IMR-90 (cell line): ENCODE data around the gene IDI2. TPM values are rescaled to one million over a fixed set of nuclear protein-coding genes. Genes with fewer than 3 reads are reported as not detected.

Experiments used
- ATAC-seq: fragments of 200-7000 bp; cut with Tn5 transposase; 2 replicates; pipeline ENCODE4 v1.9.1; 2020; ENCODE audit warnings: low read depth, mild to moderate bottlenecking, moderate library complexity
- BruUV-seq: library from RNA; stranded (reverse); fragments of 400-500 nt; replicated peaks from 2 replicates; lab custom pipeline; 2021; lab: Mats Ljungman, UMichigan
- CTCF ChIA-PET: fragments of 300-600 bp; formaldehyde crosslinking; extraction: SDS; loops from one replicate; lab custom pipeline; 2021; ENCODE audit warnings: antibody characterized with exemption; lab: Yijun Ruan, JAX
- POLR2A ChIA-PET: fragments of 300-600 bp; sonication (Branson Sonifier 250); formaldehyde crosslinking; loops from one replicate; lab custom pipeline; 2022; ENCODE audit warnings: antibody characterized with exemption; ENCODE audit not compliant: unreplicated experiment; lab: Charles Lee
- DNase-seq: peaks from one replicate; pipeline ENCODE4 v3.0.0; 2013
- H2AFZ ChIP-seq: replicated peaks from 2 replicates; pipeline ENCODE3; 2013; ENCODE audit warnings: low read length, mild to moderate bottlenecking; ENCODE audit not compliant: poor library complexity
- H2AK5ac ChIP-seq: 2 replicates; pipeline ENCODE4 v1.6.1; 2013; ENCODE audit warnings: low read depth, low read length, inconsistent platforms
- H2AK9ac ChIP-seq: replicated peaks from 2 replicates; pipeline ENCODE3; 2013; ENCODE audit warnings: mild to moderate bottlenecking, low read depth, low read length, moderate library complexity; ENCODE audit not compliant: poor library complexity
- H2BK120ac ChIP-seq: 2 replicates; pipeline ENCODE4 v1.6.1; 2013; ENCODE audit warnings: low read depth, low read length, inconsistent platforms
- H2BK15ac ChIP-seq: 3 replicates; pipeline ENCODE4 v1.6.1; 2013; ENCODE audit warnings: low read depth, low read length, inconsistent platforms
- H2BK20ac ChIP-seq: 2 replicates; pipeline ENCODE4 v1.6.1; 2013; ENCODE audit warnings: low read depth, mild to moderate bottlenecking, inconsistent platforms, low read length, moderate library complexity
- H2BK5ac ChIP-seq: 2 replicates; pipeline ENCODE4 v1.6.1; 2013; ENCODE audit warnings: mild to moderate bottlenecking, low read depth, low read length, inconsistent platforms; ENCODE audit not compliant: poor library complexity, severe bottlenecking
- H3K14ac ChIP-seq: replicated peaks from 2 replicates; pipeline ENCODE4 v1.6.1; 2013; ENCODE audit warnings: low read depth, low read length, inconsistent platforms
- H3K18ac ChIP-seq: 2 replicates; pipeline ENCODE4 v1.6.1; 2013; ENCODE audit warnings: low read depth, low read length, control low read depth
- H3K23ac ChIP-seq: 2 replicates; pipeline ENCODE4 v1.6.1; 2013; ENCODE audit warnings: low read depth, low read length, inconsistent platforms
- H3K27ac ChIP-seq: 2 replicates; pipeline ENCODE4 v1.5.1; 2013; ENCODE audit warnings: mild to moderate bottlenecking, control low read depth, low read length; ENCODE audit not compliant: insufficient read depth
- H3K27me3 ChIP-seq: 2 replicates; pipeline ENCODE4 v1.6.1; 2013; ENCODE audit warnings: low read length; ENCODE audit not compliant: control insufficient read depth, insufficient read depth
- H3K36me3 ChIP-seq: 2 replicates; pipeline ENCODE4 v1.6.1; 2013; ENCODE audit warnings: low read length, mixed read lengths; ENCODE audit not compliant: control insufficient read depth, insufficient read depth
- H3K4ac ChIP-seq: 2 replicates; pipeline ENCODE4 v1.6.1; 2013; ENCODE audit warnings: low read depth, low read length, inconsistent platforms
- H3K4me1 ChIP-seq: 2 replicates; pipeline ENCODE4 v1.6.1; 2013; ENCODE audit warnings: low read length, mixed read lengths; ENCODE audit not compliant: control insufficient read depth, insufficient read depth
- H3K4me2 ChIP-seq: 2 replicates; pipeline ENCODE4 v1.6.1; 2013; ENCODE audit warnings: low read depth, mild to moderate bottlenecking, control low read depth, low read length, moderate library complexity
- H3K4me3 ChIP-seq: 2 replicates; pipeline ENCODE4 v1.5.1; 2013; ENCODE audit warnings: low read depth, mild to moderate bottlenecking, control low read depth, low read length, moderate library complexity; ENCODE audit not compliant: insufficient read depth
- H3K56ac ChIP-seq: 2 replicates; pipeline ENCODE4 v1.6.1; 2013; ENCODE audit warnings: low read length, inconsistent platforms; ENCODE audit not compliant: insufficient read depth; ENCODE audit errors: extremely low read depth
- H3K79me1 ChIP-seq, 2 experiments: 2 replicates each; pipeline ENCODE4 v1.6.1; 2013; ENCODE audit warnings: low read length in 2 of 2, inconsistent platforms in 1 of 2, low read depth in 1 of 2
- H3K9ac ChIP-seq: 2 replicates; pipeline ENCODE4 v1.6.1; 2013; ENCODE audit warnings: low read depth, low read length, control low read depth
- H3K9me1 ChIP-seq: 2 replicates; pipeline ENCODE4 v1.6.1; 2013; ENCODE audit warnings: low read length, inconsistent platforms; ENCODE audit not compliant: insufficient read depth
- H3K9me3 ChIP-seq: 2 replicates; pipeline ENCODE4 v1.6.1; 2013; ENCODE audit warnings: low read length; ENCODE audit not compliant: control insufficient read depth, insufficient read depth
- H4K20me1 ChIP-seq: 2 replicates; pipeline ENCODE4 v1.6.1; 2013; ENCODE audit warnings: low read length, inconsistent platforms; ENCODE audit not compliant: insufficient read depth
- H4K5ac ChIP-seq: 2 replicates; pipeline ENCODE4 v1.6.1; 2013; ENCODE audit warnings: mild to moderate bottlenecking, low read depth, low read length, control low read depth
- H4K8ac ChIP-seq, 2 experiments: 2 replicates each; pipeline ENCODE4 v1.6.1; 2013; ENCODE audit warnings: low read depth in 2 of 2, low read length in 2 of 2, control low read depth in 1 of 2, inconsistent platforms in 1 of 2
- H4K91ac ChIP-seq: 2 replicates; pipeline ENCODE4 v1.6.1; 2013; ENCODE audit warnings: low read depth, low read length, inconsistent platforms; ENCODE audit not compliant: insufficient read depth
- BHLHE40 ChIP-seq: fragments of 150-350 bp; IDR thresholded peaks from 2 replicates; pipeline ENCODE4 v1.6.1; 2016; ENCODE audit warnings: mild to moderate bottlenecking, low read depth, low read length
- CTCF ChIP-seq: conservative IDR thresholded peaks from 2 replicates; pipeline ENCODE4 v1.5.1; 2012; ENCODE audit warnings: mild to moderate bottlenecking, low read depth, low read length, improper control_type of control experiment
- ELK1 ChIP-seq: fragments of 150-350 bp; IDR thresholded peaks from 2 replicates; pipeline ENCODE4 v1.6.1; 2016; ENCODE audit warnings: low read depth, mild to moderate bottlenecking, low read length, moderate library complexity, borderline replicate concordance
- MAFK ChIP-seq: IDR thresholded peaks from 2 replicates; pipeline ENCODE4 v1.6.1; 2012; ENCODE audit warnings: low read depth, low read length, improper control_type of control experiment
- MAZ ChIP-seq: IDR thresholded peaks from 2 replicates; pipeline ENCODE4 v1.6.1; 2012; ENCODE audit warnings: low read depth, mild to moderate bottlenecking, low read length, improper control_type of control experiment, moderate library complexity, borderline replicate concordance
- NFE2L2 ChIP-seq: fragments of 150-350 bp; IDR thresholded peaks from 2 replicates; pipeline ENCODE4 v1.6.1; 2016; ENCODE audit warnings: low read depth, mild to moderate bottlenecking, low read length
- POLR2A ChIP-seq: IDR thresholded peaks from 2 replicates; pipeline ENCODE4 v1.6.1; 2012; ENCODE audit warnings: mild to moderate bottlenecking, low read depth, low read length
- RAD21 ChIP-seq: IDR thresholded peaks from 2 replicates; pipeline ENCODE4 v1.6.1; 2012; ENCODE audit warnings: low read length, improper control_type of control experiment
- RCOR1 ChIP-seq: IDR thresholded peaks from 2 replicates; pipeline ENCODE4 v1.6.1; 2012; ENCODE audit warnings: mild to moderate bottlenecking, low read length, improper control_type of control experiment; ENCODE audit not compliant: insufficient replicate concordance
- RFX5 ChIP-seq: IDR thresholded peaks from 2 replicates; pipeline ENCODE4 v1.8.0; 2012; ENCODE audit warnings: low read depth, mild to moderate bottlenecking, low read length, moderate library complexity
- SMC3 ChIP-seq: fragments of 150-350 bp; IDR thresholded peaks from 2 replicates; pipeline ENCODE4 v1.6.1; 2016; ENCODE audit warnings: low read depth, mild to moderate bottlenecking, antibody characterized with exemption, low read length, moderate library complexity
- USF2 ChIP-seq: fragments of 150-350 bp; IDR thresholded peaks from 2 replicates; pipeline ENCODE4 v1.6.1; 2017; ENCODE audit warnings: mild to moderate bottlenecking, antibody characterized with exemption, low read length, low read depth
- WGBS, 2 experiments: methylation state at CpG; one replicate each; pipeline versions ENCODE4 v1.1.5 to v1.1.7; 2013; ENCODE audit warnings: missing lambda C conversion rate in 2 of 2; ENCODE audit not compliant: insufficient read length in 1 of 2; ENCODE audit errors: extremely low coverage in 2 of 2; 5-methylcytosine and 5-hydroxymethylcytosine counted together
- dilution Hi-C: fragments of 300-500 bp; cut with HindIII; formaldehyde crosslinking; loops from one replicate; pipeline ENCODE4 v1.14.3; 2018; ENCODE audit warnings: low sequenced_read_pairs; ENCODE audit not compliant: unreplicated experiment
- in situ Hi-C: fragments of 300-500 bp; cut with MboI; formaldehyde crosslinking; loops from 3 replicates; pipeline ENCODE4 v1.14.3; 2019; ENCODE audit warnings: low sequenced_read_pairs, inconsistent platforms, mixed read lengths
- intact Hi-C: fragments of 100-400 bp; cut with micrococcal nuclease; formaldehyde crosslinking; loops from 2 replicates; pipeline ENCODE4 v1.10.0; 2022
- polyA plus RNA-seq, 3 experiments: library from polyadenylated mRNA; depleted of rRNA; stranded (reverse); fragments of >200 nt; gene quantifications; 2 replicates each; pipeline ENCODE4 v1.2.3, GENCODE V29; 2012; ENCODE audit warnings: low replicate concordance in 1 of 3
- total RNA-seq: library from RNA; depleted of rRNA; stranded (reverse); fragments of >200 nt; gene quantifications from 2 replicates; pipeline ENCODE4 v1.2.3, GENCODE V29; 2012

Gene IDI2
- total and polyA plus RNA-seq, 2 of the 4 experiments (the other 2 are of a cell fraction), result not detected

GRCh38 chr10:1041514-1041913, 15.9 kb upstream of the IDI2 start:
- H3K4ac ChIP-seq, result no peak overlapping the region
- H4K91ac ChIP-seq, result no peak overlapping the region
- no peak overlapping the region for H4K5ac ChIP-seq
- H3K4me3 ChIP-seq, result no peak overlapping the region
- DNase-seq (no peak), ATAC-seq (no peak)
- no peaks in the 10 kb centered on the region for H3K27me3 ChIP-seq
- peaks cover 14% of the 10 kb centered on the region for H3K36me3 ChIP-seq
- H2BK5ac ChIP-seq, result no peak overlapping the region
- H3K4me2 ChIP-seq, result no peak overlapping the region
- H3K9me1 ChIP-seq, result peaks cover 5% of the 10 kb centered on the region; the same call in 1 of the 2 replicates
- H3K18ac ChIP-seq, result no peak overlapping the region
- H2AK5ac ChIP-seq, result no peak overlapping the region
- no peaks in the 10 kb centered on the region for H3K9me3 ChIP-seq
- H2AK9ac ChIP-seq, result no peak overlapping the region
- H3K79me1 ChIP-seq, result peaks cover 13 to 34% of the 10 kb centered on the region in 2 experiments
- no peak overlapping the region for H3K23ac ChIP-seq
- TF ChIP-seq USF2 (no peak), MAZ (no peak), ELK1 (no peak), RAD21 (no peak), RFX5 (no peak), POLR2A (no peak), RCOR1 (no peak), MAFK (no peak), CTCF (no peak), SMC3 (no peak), NFE2L2 (no peak), BHLHE40 (no peak)
- no peak overlapping the region for H3K9ac ChIP-seq
- H2BK20ac ChIP-seq, result no peak overlapping the region
- WGBS, 2 experiments, result no CpG with 5 or more reads among the region's 9 CpGs
- H3K27ac ChIP-seq, result no peak overlapping the region
- H2AFZ ChIP-seq, result no peak overlapping the region
- intact Hi-C loops (no loop called here), dilution Hi-C loops (no loop called here), in situ Hi-C loops (no loop called here)
- CTCF ChIA-PET, result interaction anchor here (0.6 kb wide), 1 partner anchor 23 kb away, joined by 7 read pairs; no protein-coding TSS in a partner anchor
- H3K14ac ChIP-seq, result no peak overlapping the region
- no peak overlapping the region for H4K8ac ChIP-seq
- POLR2A ChIA-PET, result no interaction called here
- peaks cover 20% of the 10 kb centered on the region; the same call in 1 of the 2 replicates for H4K20me1 ChIP-seq
- no peaks in the 10 kb centered on the region for H3K4me1 ChIP-seq
- H2BK15ac ChIP-seq, result no peak overlapping the region
- no TSS peak for BruUV-seq
- H2BK120ac ChIP-seq, result no peak overlapping the region
- H3K56ac ChIP-seq, result no peak overlapping the region
